IPS-18c (cell line): Measurements from ENCODE around the gene AIF1L.
"Not testable (repeated sequence)": the region's sequence is repeated elsewhere in the genome, so short reads cannot be mapped to it uniquely, and the experiment has no call there.

Source experiments
- H3K4me3 ChIP-seq: 2 replicates; pipeline ENCODE4 v1.7.0; 2013; ENCODE audit warnings: low read depth, mild to moderate bottlenecking, low read length, moderate library complexity; ENCODE audit not compliant: insufficient read depth
- H3K9me3 ChIP-seq: one replicate; pipeline ENCODE4 v1.6.1; 2013; ENCODE audit warnings: mild to moderate bottlenecking, low read length, moderate library complexity; ENCODE audit not compliant: control insufficient read depth, insufficient read depth

Gene AIF1L

DNA sequence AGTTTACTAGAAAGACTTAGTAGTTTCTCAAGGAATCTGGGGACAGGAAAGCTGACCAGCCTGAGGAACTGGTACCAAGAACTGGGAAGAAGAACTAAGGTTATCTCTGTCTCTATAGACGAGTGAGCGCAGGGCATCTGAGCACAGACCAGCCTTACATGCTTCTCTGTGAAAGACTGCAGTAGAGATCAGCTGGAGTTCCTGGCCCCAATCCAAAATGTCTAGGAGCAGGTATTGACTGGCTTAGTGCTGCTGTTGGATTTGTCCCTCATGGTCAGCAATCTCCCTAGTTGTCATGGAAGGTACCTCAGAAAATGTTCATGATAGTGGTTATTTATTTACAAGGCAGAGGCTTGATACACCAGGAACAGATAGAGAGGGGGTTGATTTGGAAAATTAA is 42.3 kb downstream of the AIF1L start:
- no peaks in the 10 kb centered on the region for H3K9me3 ChIP-seq
- H3K4me3 ChIP-seq: no peak overlapping the region

DNA sequence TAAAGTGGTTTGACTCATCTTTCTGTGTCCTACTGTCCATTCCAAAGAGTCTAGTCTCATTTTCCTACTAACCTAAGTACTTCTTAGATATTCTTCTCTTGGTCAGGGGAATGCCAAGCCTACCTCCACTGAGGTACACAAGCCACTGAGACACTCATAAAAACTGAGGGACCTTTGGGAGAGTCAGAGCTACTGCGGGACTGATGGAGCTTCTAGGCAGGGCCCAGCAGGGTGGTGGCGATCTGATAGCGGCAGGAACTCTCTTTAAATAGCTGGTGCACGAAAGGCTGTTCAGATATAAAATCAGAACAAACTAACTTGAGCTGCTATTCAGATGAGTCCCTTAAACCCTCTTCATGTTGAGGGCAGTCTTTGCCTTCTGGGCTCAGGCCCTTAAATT is 43.8 kb downstream of the AIF1L start:
- no peaks in the 10 kb centered on the region for H3K9me3 ChIP-seq
- H3K4me3 ChIP-seq: no peak overlapping the region

DNA sequence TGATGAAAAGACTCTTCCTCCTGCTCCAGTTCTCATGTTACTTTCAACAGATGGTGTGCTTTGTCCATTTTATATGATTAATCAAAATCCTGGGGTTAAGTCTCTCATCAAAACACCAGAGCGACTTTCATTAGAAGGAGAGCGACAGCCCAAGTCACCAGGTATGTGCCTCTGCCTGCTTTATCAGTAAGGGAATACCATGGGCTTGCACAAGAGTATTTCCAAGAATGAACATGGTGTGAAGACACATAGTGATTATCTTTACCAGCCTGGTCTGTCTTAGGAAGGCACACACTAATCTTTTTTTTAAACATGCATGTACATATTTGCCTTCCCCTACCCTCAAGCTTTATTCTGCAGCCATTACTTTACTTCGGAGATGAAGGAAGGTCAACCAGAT is 44.2 kb downstream of the AIF1L start:
- no peak overlapping the region for H3K4me3 ChIP-seq

DNA sequence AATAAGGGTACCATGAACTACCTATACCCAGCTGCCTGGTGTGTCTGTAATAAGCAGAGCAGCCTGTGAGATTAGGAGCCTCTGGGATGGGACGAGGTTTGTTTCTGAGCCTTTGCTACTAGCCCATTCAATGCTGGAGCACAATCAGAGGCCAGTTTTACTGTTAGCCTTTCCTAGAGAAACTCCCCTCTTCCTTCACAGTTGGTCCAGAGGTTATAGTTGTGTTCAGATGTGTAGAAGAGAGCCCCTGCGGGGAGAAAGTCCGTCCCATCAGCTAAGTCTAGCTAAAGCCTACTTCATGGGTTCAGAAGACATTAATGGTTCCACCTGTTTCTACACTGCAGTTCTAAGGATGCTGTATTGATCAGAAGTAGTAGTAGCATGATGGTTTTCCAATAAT is 45.8 kb downstream of the AIF1L start:
- Histone ChIP-seq H3K4me3 (no peak overlapping the region), H3K9me3 (no peaks in the 10 kb centered on the region)

More for the DNA sequence above, 44.2 kb downstream of the AIF1L start:
- no peaks in the 10 kb centered on the region for H3K9me3 ChIP-seq

DNA sequence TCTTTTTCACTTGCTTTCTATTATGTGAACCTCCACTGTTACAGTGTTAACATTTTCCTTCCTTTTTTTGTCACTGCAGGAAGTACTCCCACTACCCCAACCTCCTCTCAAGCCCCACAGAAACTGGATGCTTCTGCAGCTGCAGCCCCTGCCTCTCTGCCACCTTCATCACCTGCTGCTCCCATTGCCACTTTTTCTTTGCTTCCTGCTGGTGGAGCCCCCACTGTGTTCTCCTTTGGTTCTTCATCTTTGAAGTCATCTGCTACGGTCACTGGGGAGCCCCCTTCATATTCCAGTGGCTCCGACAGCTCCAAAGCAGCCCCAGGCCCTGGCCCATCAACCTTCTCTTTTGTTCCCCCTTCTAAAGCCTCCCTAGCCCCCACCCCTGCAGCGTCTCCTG is 47.9 kb downstream of the AIF1L start:
- Histone ChIP-seq H3K4me3 (no peak overlapping the region), H3K9me3 (no peaks in the 10 kb centered on the region)

DNA sequence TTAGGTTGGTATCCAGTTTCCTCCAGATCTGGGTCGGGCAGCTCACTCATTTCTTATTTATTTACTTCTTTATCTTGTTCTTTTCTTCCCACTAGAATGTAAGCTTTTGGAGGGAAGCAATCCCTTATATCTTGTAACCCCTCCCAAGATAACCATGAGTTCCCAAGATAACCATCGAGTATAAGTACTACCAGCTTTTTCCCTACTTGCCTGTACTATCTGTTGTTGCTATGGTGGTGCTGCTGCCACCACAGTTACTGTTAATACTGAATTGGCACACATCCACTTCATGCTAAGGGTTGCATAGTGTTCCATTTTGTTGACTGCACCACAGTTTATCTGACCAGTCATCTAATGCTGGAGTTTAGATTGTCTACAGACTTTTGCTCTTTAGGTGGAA is 48.9 kb downstream of the AIF1L start:
- H3K4me3 ChIP-seq: no peak overlapping the region
- no peaks in the 10 kb centered on the region for H3K9me3 ChIP-seq

DNA sequence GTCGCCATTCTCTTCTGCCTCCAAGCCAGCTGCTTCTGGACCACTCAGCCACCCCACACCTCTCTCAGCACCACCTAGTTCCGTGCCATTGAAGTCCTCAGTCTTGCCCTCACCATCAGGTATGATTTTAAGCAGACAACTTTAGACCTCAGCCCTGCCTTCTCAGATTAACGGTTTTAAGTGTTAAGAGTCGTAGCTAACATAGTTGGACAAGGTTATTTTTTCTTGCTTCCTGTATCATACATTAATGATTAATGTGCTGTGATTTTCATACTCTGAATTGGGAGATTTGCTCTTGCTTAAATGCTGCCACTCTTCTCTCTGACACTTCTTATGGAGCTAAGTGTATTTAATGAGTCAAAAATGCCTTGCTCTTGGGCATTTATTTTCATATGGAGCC is 49.9 kb downstream of the AIF1L start:
- Histone ChIP-seq H3K4me3 (no peak overlapping the region), H3K9me3 (no peaks in the 10 kb centered on the region)

DNA sequence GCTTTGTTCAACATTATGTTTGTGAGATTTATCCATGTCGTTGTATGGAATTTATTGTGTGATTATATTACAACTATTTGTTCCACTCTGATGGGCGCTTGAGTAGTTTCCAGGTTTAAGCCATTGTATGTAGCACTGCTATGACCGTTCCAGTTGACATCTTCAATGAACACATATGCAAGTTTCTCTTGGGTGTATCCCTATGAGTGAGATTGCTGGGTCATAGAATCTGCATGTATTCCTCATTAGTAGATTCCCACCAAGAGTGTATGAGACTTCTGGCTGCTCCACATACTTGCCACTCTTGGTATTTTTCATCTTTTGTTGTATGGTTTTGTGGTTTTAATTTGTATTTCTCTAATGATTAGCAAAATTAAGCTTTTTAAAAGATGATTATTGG is 51.9 kb downstream of the AIF1L start:
- H3K4me3 ChIP-seq: no peak overlapping the region

DNA sequence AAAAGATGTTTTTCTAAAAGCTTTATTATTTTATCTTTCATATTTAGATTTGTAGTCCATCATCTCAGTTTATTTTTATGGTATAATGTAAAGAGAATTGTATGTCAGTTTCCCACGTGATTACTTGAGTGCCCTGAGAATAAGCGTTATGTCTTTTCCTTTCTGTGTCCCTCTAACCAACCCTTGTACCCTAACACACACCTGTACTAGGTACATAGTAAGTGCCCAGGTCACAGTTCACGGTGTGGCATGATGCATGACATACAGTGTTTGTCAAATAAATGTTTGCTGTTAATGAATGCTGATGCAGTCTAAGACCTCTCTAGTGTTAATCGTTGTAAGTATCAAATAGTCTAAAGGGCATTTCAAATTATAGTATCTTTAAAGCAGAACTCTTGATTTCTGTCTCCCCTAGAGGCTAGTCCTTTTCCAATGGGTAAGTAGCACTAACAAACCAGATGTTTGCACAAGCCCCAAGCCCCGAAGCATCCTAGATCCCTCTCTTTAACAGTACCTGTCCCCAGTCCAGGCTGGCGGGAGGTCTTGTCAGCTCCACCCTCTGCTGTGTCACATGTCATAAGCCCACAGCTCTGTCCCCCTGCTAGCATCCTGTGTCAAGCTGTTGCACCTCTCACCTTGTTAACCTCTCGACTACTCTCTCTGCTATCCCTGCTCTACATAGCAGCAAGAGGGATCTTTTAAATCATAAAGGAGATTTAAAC is 52.8 kb downstream of the AIF1L start:
- Histone ChIP-seq H3K9me3 (no peaks in the 10 kb centered on the region), H3K4me3 (no peak overlapping the region)

More for the DNA sequence above, 51.9 kb downstream of the AIF1L start:
- no peaks in the 10 kb centered on the region for H3K9me3 ChIP-seq

DNA sequence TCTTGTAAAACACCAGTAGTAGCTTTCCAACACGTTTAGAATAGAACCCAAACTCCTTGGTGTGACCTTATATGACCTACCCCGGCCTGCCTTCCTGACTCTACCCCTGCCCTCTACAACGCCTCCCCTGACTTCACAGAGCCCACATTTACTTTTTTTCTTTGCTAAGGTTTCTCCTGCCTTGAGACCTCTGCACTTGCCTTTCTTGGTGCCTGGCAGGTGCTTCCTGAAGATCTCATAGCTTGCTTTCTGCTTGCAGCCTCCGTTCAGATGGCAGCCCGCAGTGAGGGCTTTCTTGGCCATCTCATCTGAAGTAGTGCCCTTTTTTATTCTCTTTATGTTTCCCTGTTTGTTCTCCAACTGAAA is 53.3 kb downstream of the AIF1L start:
- Histone ChIP-seq H3K9me3 (no peaks in the 10 kb centered on the region), H3K4me3 (no peak overlapping the region)

DNA sequence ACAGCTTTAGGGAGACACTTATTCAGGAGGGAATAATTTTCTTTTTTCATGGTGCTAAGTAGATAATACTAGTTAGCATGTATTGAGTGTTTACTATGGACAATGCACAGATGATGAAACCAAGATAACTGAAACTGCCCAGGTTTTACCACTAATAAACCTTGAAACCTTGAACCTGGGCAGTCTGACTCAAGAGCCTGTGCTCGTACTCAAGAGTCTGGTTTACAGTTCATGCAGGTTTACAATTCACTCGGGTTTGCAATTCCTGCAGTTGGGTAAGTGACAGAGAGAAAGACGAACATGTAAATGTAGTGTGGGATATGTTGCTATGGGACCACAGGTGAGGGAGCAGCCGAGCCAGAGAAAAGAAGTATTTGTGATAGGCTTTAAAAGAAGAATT is 57.3 kb downstream of the AIF1L start:
- H3K9me3 ChIP-seq: no peaks in the 10 kb centered on the region
- H3K4me3 ChIP-seq: no peak overlapping the region

DNA sequence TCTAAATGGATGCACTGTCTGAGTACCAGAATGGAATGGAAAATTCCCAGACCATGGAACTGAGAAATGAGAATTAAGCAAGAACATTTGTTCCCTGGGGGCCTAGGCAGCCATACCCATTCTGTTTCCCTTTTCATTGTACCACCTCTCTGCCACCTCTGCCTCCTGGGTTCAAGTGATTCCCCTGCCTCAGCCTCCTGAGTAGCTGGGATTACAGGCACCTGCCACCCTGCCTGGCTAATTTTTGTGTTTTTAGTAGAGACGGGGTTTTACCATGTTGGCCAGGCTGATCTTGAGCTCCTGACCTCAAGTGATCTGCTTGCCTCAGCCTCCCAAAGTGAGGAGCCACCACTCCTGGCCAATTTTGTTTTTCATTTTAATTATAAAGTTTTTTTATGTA is 62.3 kb downstream of the AIF1L start:
- H3K4me3 ChIP-seq, H3K9me3 ChIP-seq: not testable (repeated sequence)

DNA sequence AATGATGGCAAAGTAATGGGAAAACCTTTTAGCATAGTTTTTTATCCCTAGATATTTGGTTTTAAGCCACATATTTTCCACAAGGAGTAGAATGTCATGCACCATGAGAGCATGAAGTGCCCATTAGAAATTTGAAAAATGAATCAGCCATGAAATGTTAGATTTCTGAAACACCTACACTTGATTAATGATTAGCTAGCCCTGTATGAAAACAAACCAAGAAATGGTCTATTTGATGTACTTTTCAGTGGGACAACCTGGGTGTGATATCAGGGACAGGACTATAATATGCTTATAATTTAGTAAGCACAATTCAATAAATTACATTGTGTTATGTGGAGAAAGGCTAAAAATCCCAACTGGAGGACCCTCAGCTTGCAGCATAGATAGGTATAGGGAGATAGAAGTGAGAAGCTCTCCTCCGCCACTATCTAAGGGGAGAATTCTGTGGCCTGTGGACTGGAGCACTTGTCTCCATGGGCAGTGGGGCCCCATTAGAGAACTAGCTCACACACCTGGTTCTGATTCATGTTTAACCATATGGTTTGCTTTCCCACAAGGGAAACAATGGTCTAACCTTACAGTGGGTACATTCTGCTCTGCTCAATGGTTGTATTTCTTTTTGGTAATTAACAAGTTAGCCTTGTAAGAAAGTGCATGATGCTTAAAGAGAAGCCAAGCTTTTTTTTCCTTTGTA is 64.2 kb downstream of the AIF1L start:
- H3K4me3 ChIP-seq: no peak overlapping the region
- no peaks in the 10 kb centered on the region for H3K9me3 ChIP-seq

DNA sequence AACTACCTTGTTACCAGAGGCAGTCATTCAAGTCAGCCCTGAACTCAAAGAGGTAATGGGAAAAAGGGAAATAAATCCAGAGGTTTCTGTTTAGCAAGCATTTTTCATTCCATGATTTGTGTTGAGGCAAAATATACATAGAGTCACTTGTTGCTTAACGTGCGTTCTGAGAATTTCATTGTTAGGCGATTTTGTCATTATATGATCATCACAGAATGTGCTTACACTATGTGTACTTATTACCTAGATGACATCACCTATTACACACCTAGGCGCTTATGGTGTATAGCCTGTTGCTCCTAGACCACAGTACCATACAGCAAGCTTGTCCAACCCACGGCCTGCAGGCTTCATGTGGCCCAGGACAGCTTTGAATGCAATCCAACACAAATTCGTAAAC is 65.3 kb downstream of the AIF1L start:
- Histone ChIP-seq H3K9me3 (no peaks in the 10 kb centered on the region), H3K4me3 (no peak overlapping the region)

DNA sequence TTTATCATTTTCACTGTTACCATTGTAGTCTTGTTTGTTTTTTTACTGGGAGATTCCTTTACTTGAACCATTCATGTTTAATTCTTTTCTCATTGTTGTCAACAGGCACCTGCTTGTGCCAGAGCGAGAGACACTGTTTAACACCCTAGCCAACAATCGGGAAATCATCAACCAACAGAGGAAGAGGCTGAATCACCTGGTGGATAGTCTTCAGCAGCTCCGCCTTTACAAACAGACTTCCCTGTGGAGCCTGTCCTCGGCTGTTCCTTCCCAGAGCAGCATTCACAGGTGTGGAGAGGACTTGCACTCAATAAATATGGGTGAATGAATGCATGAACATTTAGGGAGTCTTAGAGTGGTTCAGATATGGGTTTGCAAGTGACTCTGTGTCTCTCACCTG is 66.6 kb downstream of the AIF1L start:
- Histone ChIP-seq H3K4me3 (no peak overlapping the region), H3K9me3 (no peaks in the 10 kb centered on the region)

DNA sequence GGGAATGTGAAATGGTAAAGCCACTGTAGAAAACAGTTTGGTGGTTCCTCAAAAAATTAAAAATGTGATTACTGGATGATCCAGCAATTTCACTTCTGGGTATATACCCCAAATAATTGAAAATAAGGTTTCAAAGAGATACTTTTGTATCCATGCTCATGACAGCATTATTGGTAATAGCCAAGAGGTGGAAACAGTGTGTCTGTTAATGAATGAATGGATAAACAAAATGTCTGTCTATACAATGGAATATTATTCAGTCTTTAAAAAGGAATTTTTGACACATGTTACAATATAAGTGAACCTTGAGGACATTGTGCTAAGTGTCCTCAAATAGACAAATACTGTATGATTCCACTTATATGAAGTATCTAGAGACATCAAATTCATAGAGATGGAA is 69.2 kb downstream of the AIF1L start:
- H3K4me3 ChIP-seq: no peak overlapping the region
- H3K9me3 ChIP-seq: no peaks in the 10 kb centered on the region

DNA sequence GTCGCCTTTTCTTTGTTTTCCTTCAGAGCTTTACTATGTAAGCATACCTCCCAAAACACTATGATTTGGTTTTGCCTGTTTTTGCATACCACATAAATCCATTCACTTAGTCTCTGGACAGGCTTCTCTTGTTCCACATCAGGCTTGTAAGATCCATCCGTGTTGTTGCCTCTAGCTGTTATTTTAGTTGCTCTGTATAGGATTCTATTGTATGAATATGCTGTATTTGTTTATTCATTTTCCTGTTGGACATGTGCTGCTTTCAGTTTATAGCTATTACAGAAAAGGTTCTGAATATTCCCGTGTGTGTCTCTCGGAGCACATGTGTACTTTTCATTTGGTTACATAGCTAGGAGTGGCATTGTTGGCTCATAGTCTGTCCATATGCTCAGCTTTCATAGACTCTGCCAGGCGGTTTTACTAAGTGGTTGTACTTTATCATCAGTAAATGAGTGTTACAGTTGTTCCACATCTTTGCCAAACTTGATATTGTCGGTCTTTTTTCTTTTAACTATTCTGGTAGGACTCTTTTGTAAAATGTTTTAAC is 70.9 kb downstream of the AIF1L start:
- no peak overlapping the region for H3K4me3 ChIP-seq

DNA sequence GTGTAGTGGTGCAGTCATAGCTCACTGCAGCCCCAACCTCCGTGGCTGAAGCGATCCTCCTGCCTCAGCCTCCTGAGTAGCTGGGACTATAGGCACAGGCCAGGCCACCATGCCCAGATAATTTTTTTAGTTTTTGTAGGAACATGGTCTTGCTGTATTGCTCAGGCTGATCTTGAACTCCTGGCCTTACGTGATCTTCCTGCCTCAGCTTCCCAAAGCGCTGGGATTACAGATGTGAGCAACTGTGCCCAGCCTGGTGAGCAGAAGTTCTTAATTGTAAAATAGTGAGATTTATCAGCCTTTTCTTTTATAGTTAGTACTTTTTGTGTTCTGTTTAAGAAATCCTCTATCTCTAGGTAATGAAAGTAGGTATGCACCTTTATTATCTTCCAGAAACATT is 71.6 kb downstream of the AIF1L start:
- H3K4me3 ChIP-seq: no peak overlapping the region
- no peaks in the 10 kb centered on the region for H3K9me3 ChIP-seq

More for the DNA sequence above, 70.9 kb downstream of the AIF1L start:
- H3K9me3 ChIP-seq: no peaks in the 10 kb centered on the region
